ENCODE results near the gene PDZRN3.

PDZRN3 gene

GRCh38 chr3:73624017-73624820 lies 522 bp downstream of the PDZRN3 start:
- no peak for DNase-seq (ENCODE audit: extremely low read depth in 1 of 2, low read depth in 1 of 2)

- DNase-seq (ENCODE audit: extremely low read depth in 1 of 2, low read depth in 1 of 2) = no peak
Measured at GRCh38 chr3:73623346-73623745, 1.4 kb downstream of the PDZRN3 start.

GRCh38 chr3:73622091-73622805 lies 2.5 kb downstream of the PDZRN3 start:
- DNase-seq (ENCODE audit: extremely low read depth in 1 of 2, low read depth in 1 of 2) = no peak

GRCh38 chr3:73621388-73621787 lies 3.4 kb downstream of the PDZRN3 start:
- no peak for DNase-seq (ENCODE audit: extremely low read depth in 1 of 2, low read depth in 1 of 2)

GRCh38 chr3:73618461-73618860 lies 6.3 kb downstream of the PDZRN3 start:
- DNase-seq (ENCODE audit: extremely low read depth in 1 of 2, low read depth in 1 of 2) = no peak

GRCh38 chr3:73616056-73616455 lies 8.7 kb downstream of the PDZRN3 start:
- no peak for DNase-seq (ENCODE audit: extremely low read depth in 1 of 2, low read depth in 1 of 2)

- DNase-seq (ENCODE audit: extremely low read depth in 1 of 2, low read depth in 1 of 2) = no peak
Measured at GRCh38 chr3:73614419-73614818, 10.3 kb downstream of the PDZRN3 start.

GRCh38 chr3:73611176-73611575 lies 13.6 kb downstream of the PDZRN3 start:
- DNase-seq (ENCODE audit: extremely low read depth in 1 of 2, low read depth in 1 of 2) = no peak

GRCh38 chr3:73610493-73610892 lies 14.2 kb downstream of the PDZRN3 start:
- no peak for DNase-seq (ENCODE audit: extremely low read depth in 1 of 2, low read depth in 1 of 2)

GRCh38 chr3:73609655-73610054 lies 15.1 kb downstream of the PDZRN3 start:
- no peak for DNase-seq (ENCODE audit: extremely low read depth in 1 of 2, low read depth in 1 of 2)

- no peak for DNase-seq (ENCODE audit: extremely low read depth in 1 of 2, low read depth in 1 of 2)
Measured at GRCh38 chr3:73609315-73609641, 15.5 kb downstream of the PDZRN3 start.

- DNase-seq (ENCODE audit: extremely low read depth in 1 of 2, low read depth in 1 of 2) = no peak
Measured at GRCh38 chr3:73608456-73609314, 16.1 kb downstream of the PDZRN3 start.

- DNase-seq (ENCODE audit: extremely low read depth in 1 of 2, low read depth in 1 of 2) = no peak
Measured at GRCh38 chr3:73605861-73606260, 18.9 kb downstream of the PDZRN3 start.

- no peak for DNase-seq (ENCODE audit: extremely low read depth in 1 of 2, low read depth in 1 of 2)
Measured at GRCh38 chr3:73605412-73605811, 19.3 kb downstream of the PDZRN3 start.

- DNase-seq (ENCODE audit: extremely low read depth in 1 of 2, low read depth in 1 of 2) = no peak
Measured at GRCh38 chr3:73604451-73604850, 20.3 kb downstream of the PDZRN3 start.

GRCh38 chr3:73603762-73604171 lies 21.0 kb downstream of the PDZRN3 start:
- DNase-seq (ENCODE audit: extremely low read depth in 1 of 2, low read depth in 1 of 2) = no peak

GRCh38 chr3:73602170-73602569 lies 22.6 kb downstream of the PDZRN3 start:
- no peak for DNase-seq (ENCODE audit: extremely low read depth in 1 of 2, low read depth in 1 of 2)

- no peak for DNase-seq (ENCODE audit: extremely low read depth in 1 of 2, low read depth in 1 of 2)
Measured at GRCh38 chr3:73601481-73601880, 23.3 kb downstream of the PDZRN3 start.

- no peak for DNase-seq (ENCODE audit: extremely low read depth in 1 of 2, low read depth in 1 of 2)
Measured at GRCh38 chr3:73601011-73601410, 23.7 kb downstream of the PDZRN3 start.

GRCh38 chr3:73600293-73600938 lies 24.3 kb downstream of the PDZRN3 start:
- DNase-seq (ENCODE audit: extremely low read depth in 1 of 2, low read depth in 1 of 2) = no peak

GRCh38 chr3:73599605-73600004 lies 25.1 kb downstream of the PDZRN3 start:
- DNase-seq (ENCODE audit: extremely low read depth in 1 of 2, low read depth in 1 of 2) = no peak
